ENCODE measurements around the gene MRGPRE.

MRGPRE gene

GRCh38 chr11:3196161-3197043, 35.8 kb downstream of the MRGPRE start:
- DNase-seq = no peak

GRCh38 chr11:3195251-3196160, 36.7 kb downstream of the MRGPRE start:
- DNase-seq = no peak

DNA sequence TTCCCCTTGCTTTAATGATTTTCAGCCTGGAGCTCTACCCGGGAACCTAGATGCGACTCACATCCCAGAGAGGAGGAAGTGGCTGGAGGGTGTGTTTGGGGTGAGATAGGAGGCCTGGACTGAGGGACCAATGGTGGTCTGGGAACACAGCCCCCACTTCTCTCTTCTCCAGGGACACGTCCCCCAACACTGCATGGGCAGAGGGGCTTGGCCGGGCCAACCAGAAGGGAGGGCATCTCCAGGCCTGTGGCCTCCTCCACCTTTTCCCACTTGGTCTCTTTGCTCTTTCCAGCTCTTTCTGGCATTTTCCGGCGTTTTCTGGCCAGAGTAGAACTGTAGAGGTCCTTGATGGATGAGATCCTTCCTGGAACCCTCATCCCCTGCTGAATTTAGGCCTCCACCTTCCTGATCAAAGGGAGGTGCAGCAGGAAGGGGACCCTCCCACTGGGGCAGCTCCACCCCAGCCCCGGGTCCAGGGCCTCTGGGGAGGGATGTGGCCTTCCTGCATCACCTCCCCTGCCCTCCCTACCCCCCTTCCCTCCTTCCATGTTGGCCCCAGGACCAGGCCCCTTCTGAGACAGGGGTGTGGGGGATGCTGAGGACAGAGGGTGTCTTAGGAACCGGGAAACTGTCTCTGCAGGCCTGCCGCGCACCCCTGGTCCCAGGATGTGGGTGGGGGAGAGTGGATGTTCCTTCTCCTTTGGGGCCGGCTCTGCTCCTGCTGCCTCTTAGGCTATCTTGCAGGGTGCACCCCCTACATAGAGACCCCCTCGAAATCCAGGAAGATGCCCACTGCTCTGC, 38.0 kb downstream of the MRGPRE start:
- DNase-seq = no peak

GRCh38 chr11:3193373-3194015, 38.7 kb downstream of the MRGPRE start:
- no peak for DNase-seq

- no peak for DNase-seq
Observed at GRCh38 chr11:3192511-3193372, 39.5 kb downstream of the MRGPRE start.

- DNase-seq = no peak
Observed at GRCh38 chr11:3191586-3192324, 40.5 kb downstream of the MRGPRE start.

DNA sequence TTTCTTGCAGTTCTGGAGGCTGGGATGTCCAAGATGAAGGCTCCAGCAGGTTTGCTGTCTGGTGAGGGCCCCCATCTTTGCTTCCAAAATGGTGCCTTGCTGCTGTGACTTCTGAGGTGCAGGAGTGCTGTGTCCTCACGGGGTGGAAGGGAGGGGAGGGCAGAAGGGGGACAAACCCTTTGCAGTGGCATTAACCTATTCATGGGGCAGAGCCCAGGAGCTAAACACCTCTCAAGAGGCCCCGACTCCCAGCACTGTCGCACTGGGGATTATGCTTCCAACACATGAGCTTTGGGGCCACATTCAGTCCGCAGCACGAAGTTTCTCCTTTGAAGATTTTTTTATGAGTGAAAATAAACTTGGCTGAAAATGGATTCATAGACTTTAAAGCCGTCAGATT, 41.6 kb downstream of the MRGPRE start:
- no peak for DNase-seq

GRCh38 chr11:3189886-3190583, 42.2 kb downstream of the MRGPRE start:
- DNase-seq = no peak

- no peak for DNase-seq
Observed at GRCh38 chr11:3189196-3189843, 42.9 kb downstream of the MRGPRE start.

GRCh38 chr11:3188496-3189195, 43.6 kb downstream of the MRGPRE start:
- DNase-seq = no peak

- no peak for DNase-seq
Observed at GRCh38 chr11:3186166-3186953, 45.9 kb downstream of the MRGPRE start.

- no peak for DNase-seq
Observed at GRCh38 chr11:3184732-3185347, 47.4 kb downstream of the MRGPRE start.

DNA sequence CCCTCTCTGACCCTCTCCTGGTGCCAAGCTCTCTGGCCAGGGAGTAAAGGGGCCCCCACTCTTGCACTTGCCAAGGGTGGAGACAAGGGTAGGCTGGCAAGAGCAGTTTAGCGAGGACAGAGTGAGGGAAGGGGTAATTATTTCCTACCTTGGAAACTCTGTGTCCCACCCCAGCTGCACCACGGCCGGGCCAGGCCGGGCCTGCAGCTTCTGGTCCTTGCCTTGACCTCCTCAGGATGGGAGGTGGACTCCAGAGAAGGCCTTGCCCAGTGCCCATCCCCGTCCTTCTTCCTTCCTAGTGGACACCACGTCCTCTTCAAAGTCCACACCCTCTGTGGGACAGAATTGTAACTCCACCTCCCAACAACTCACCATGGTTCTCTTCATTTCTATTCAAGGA, 48.7 kb downstream of the MRGPRE start:
- no peak for DNase-seq

DNA sequence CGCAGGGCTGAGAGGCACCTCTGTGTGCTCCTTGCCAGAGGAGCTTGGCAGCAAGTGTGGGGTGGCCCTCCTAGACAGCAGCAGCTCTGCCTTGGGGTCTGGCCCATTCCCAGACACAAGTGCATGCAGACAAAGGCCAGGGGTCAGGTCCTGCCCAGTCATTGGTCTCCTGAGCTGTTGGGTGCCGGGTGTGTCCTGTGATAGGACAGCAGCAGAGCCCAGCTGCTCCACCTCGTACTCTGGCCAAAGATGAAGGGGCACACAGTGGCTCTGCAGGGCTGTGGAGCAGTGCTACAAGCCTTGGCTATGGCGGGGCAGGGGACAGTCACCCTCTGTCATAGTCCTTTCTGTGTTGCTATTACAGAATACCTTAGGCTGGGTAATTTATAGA, 49.8 kb downstream of the MRGPRE start:
- no peak for DNase-seq

DNA sequence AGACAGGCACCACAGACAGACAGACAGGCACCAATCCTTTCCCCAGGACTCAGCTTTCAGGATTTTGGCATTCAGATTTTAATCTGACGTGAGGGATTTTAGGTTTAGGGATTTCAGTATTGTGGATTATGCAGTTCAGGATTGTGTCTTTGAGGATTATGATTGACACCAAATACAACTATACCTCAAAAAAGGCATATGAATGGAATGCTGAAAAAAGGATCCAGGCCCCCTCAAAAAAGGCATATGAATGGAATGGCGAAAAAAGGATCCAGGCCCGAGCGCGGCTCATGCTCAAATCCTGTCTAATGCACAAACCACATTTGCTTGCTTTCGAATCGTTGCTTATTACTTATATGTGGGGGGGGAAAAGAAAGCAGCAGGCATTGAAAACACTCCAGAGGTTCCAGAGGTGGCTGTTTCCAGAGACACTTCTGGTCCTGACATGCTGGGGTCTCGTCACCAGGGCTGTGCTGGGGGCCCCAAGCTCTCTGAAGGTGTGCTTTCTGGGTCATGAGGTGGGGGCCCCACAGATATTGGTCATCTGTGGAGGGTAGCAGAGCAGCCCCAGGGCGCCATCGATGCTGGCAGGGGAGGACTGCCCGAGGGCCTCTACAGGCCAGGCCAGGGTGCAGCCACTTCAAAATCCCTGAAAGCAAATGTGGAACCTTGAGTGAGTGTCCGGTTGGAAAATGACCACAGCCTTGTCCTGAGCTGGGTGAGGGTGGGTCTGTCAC, 50.3 kb downstream of the MRGPRE start:
- DNase-seq = no peak

GRCh38 chr11:3180869-3181268, 51.3 kb downstream of the MRGPRE start:
- no peak for DNase-seq

DNA sequence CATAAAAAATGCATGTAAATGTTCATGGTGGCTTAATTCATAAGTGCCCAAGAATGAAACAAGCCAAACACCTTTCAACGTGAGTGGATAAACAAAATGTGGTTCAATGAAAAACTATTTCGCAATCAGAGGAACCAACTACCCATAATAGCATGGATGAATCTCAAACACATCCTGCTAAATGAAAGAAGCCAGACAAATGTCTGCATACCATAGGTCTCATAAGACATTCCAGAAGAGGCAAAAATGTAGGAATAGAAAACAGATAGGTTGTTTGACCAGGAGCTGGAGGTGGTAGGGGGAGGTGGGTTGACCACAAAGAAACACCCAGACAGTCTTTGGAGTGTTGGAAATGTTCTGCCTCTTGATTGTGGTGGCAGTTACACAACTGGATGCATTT, 53.9 kb downstream of the MRGPRE start:
- DNase-seq = no peak
